Regular cardiac myocyte (primary cell): ENCODE measurements around the gene CCNL1. TPM values are rescaled to one million over a fixed set of nuclear protein-coding genes. Genes with fewer than 3 reads are reported as not detected.

ENCODE experiments used
- total RNA-seq: library from RNA; depleted of rRNA; stranded (reverse); fragments of >200 nt; gene quantifications from 2 replicates; pipeline ENCODE4 v1.2.3, GENCODE V29; 2014

CCNL1 gene
- 85.5 and 175 TPM in 2 replicates for total RNA-seq

GRCh38 chr3:157159762-157160657, at the start of gene CCNL1:
Gene CCNL1 (minus strand): TSS chr3:157160147. CDS start chr3:157160094, 53 bp downstream.

